IPS-NIHi7 (cell line): ENCODE data around the gene GADD45B.

Source experiments
- DNase-seq: peaks from one replicate; pipeline ENCODE4 v3.0.0; 2012; ENCODE audit warnings: mixed read lengths; ENCODE audit errors: extremely low spot score

GADD45B gene

GRCh38 chr19:2475702-2476450, at the start of gene GADD45B:
Gene GADD45B, plus strand, starts transcription at chr19:2476127. Its CDS starts 232 bp downstream, at chr19:2476359.
- peak; percentile 95 for DNase-seq

- DNase-seq: peak; percentile 70
Observed at GRCh38 chr19:2426611-2427428, 49.1 kb upstream of the GADD45B start.

GRCh38 chr19:2427429-2428320, 48.3 kb upstream of the GADD45B start, which contains the start of gene TIMM13:
Gene TIMM13, minus strand, starts transcription at chr19:2427586. Its CDS starts 53 bp downstream, at chr19:2427533.
- DNase-seq: peak; percentile 93

- peak; percentile 50 for DNase-seq
Observed at GRCh38 chr19:2428321-2428690, 47.6 kb upstream of the GADD45B start.

GRCh38 chr19:2428756-2429711, 46.9 kb upstream of the GADD45B start:
- DNase-seq: no peak

- no peak for DNase-seq
Observed at GRCh38 chr19:2429917-2430535, 45.9 kb upstream of the GADD45B start.

- no peak for DNase-seq
Observed at GRCh38 chr19:2431318-2432055, 44.4 kb upstream of the GADD45B start.

- no peak for DNase-seq
Observed at GRCh38 chr19:2432131-2432848, 43.6 kb upstream of the GADD45B start.

GRCh38 chr19:2433854-2434253, 42.1 kb upstream of the GADD45B start:
- no peak for DNase-seq

GRCh38 chr19:2434267-2434666, 41.7 kb upstream of the GADD45B start:
- no peak for DNase-seq

GRCh38 chr19:2434721-2435265, 41.1 kb upstream of the GADD45B start:
- DNase-seq: no peak

GRCh38 chr19:2436384-2436783, 39.5 kb upstream of the GADD45B start:
- DNase-seq: no peak

- DNase-seq: no peak
Observed at GRCh38 chr19:2436926-2437325, 39.0 kb upstream of the GADD45B start.

GRCh38 chr19:2438178-2438577, 37.7 kb upstream of the GADD45B start:
- DNase-seq: no peak

GRCh38 chr19:2440515-2440914, 35.4 kb upstream of the GADD45B start:
- DNase-seq: no peak

GRCh38 chr19:2441096-2441752, 34.7 kb upstream of the GADD45B start:
- no peak for DNase-seq

GRCh38 chr19:2443116-2443784, 32.7 kb upstream of the GADD45B start:
- no peak for DNase-seq
